Chondrocyte (in vitro differentiated cells): Measurements from ENCODE around the gene DDR2. TPM values are rescaled to one million over a fixed set of nuclear protein-coding genes. Genes with fewer than 3 reads are reported as not detected.
"Not testable (repeated sequence)": the region's sequence is repeated elsewhere in the genome, so short reads cannot be mapped to it uniquely, and the experiment has no call there.

Experiments
- DNase-seq: peaks from one replicate; pipeline ENCODE4 v3.0.0; 2021; ENCODE audit warnings: mixed read lengths, low spot score
- H3K27ac Mint-ChIP-seq: one replicate; pipeline ENCODE4 v1.8.0; 2021; ENCODE audit warnings: mild to moderate bottlenecking, moderate library complexity, mixed read lengths; ENCODE audit not compliant: unreplicated experiment
- H3K27me3 Mint-ChIP-seq: 2 replicates; pipeline ENCODE4 v1.8.0; 2021; ENCODE audit warnings: low read depth, mixed read lengths
- H3K36me3 Mint-ChIP-seq: 2 replicates; pipeline ENCODE4 v1.8.0; 2021; ENCODE audit warnings: low read depth, mixed read lengths
- H3K4me1 Mint-ChIP-seq: 2 replicates; pipeline ENCODE4 v1.8.0; 2021; ENCODE audit warnings: low read depth, mild to moderate bottlenecking, mixed read lengths
- H3K4me3 Mint-ChIP-seq: one replicate; pipeline ENCODE4 v1.8.0; 2021; ENCODE audit warnings: mild to moderate bottlenecking, moderate library complexity, mixed read lengths; ENCODE audit not compliant: unreplicated experiment
- H3K9me3 Mint-ChIP-seq: 2 replicates; pipeline ENCODE4 v1.8.0; 2021; ENCODE audit warnings: low read depth, mixed read lengths
- total RNA-seq: library from RNA; stranded (reverse); gene quantifications from 3 replicates; pipeline ENCODE4 v1.2.1, GENCODE V29; 2021
- TF ChIP-seq, protein P1 (sequence below): fragments of 200-600 bp; sonication (generic); IDR thresholded peaks from 2 replicates; pipeline ENCODE4 v1.5.0; 2021; ENCODE audit warnings: antibody characterized with exemption, mild to moderate bottlenecking, moderate library complexity

Gene DDR2
- total RNA-seq, 1 donor from 2014 or later = 182 TPM

DNA sequence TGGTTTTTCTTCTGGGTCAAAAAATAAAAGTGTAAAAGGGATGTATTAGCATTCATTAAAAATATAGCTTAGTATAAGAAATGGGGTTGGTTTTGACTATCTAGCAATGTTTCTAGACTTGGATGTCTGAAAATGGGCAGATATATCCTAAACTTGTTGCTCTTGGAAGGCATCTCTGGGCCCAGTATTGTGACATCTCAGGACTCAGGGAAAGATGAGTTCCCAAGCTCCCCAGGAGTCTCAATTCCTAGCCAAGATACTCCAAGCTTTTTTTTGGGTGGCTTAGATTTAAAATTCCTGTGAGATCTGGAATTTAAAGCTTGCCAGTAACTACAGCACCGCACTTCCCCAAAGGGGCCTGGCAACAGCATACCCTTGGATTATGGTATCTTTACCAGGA is 146.8 kb downstream of the DDR2 start:
- DNase-seq = no peak
- TF ChIP-seq, protein P1, sequence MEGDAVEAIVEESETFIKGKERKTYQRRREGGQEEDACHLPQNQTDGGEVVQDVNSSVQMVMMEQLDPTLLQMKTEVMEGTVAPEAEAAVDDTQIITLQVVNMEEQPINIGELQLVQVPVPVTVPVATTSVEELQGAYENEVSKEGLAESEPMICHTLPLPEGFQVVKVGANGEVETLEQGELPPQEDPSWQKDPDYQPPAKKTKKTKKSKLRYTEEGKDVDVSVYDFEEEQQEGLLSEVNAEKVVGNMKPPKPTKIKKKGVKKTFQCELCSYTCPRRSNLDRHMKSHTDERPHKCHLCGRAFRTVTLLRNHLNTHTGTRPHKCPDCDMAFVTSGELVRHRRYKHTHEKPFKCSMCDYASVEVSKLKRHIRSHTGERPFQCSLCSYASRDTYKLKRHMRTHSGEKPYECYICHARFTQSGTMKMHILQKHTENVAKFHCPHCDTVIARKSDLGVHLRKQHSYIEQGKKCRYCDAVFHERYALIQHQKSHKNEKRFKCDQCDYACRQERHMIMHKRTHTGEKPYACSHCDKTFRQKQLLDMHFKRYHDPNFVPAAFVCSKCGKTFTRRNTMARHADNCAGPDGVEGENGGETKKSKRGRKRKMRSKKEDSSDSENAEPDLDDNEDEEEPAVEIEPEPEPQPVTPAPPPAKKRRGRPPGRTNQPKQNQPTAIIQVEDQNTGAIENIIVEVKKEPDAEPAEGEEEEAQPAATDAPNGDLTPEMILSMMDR = no peak
- Mint-ChIP-seq H3K4me3 (no peak overlapping the region), H3K27ac (no peak overlapping the region), H3K27me3 (no peaks in the 10 kb centered on the region), H3K4me1 (no peaks in the 10 kb centered on the region), H3K9me3 (no peaks in the 10 kb centered on the region), H3K36me3 (peaks cover 53% of the 10 kb centered on the region)

- no peak overlapping the region for H3K27ac Mint-ChIP-seq
- no peak overlapping the region for H3K4me3 Mint-ChIP-seq
- H3K36me3 Mint-ChIP-seq = peaks cover 37% of the 10 kb centered on the region
- H3K27me3 Mint-ChIP-seq = no peaks in the 10 kb centered on the region
- no peaks in the 10 kb centered on the region for H3K4me1 Mint-ChIP-seq
- no peak for DNase-seq
- H3K9me3 Mint-ChIP-seq = no peaks in the 10 kb centered on the region
- TF ChIP-seq, protein P1 = no peak
Observed at GRCh38 chr1:162782671-162783070, 150.4 kb downstream of the DDR2 start.

- H3K36me3 Mint-ChIP-seq = peaks cover 28% of the 10 kb centered on the region
- not testable (repeated sequence) for H3K9me3 Mint-ChIP-seq, H3K4me3 Mint-ChIP-seq, H3K27ac Mint-ChIP-seq, H3K27me3 Mint-ChIP-seq, DNase-seq, H3K4me1 Mint-ChIP-seq
Observed at GRCh38 chr1:162784926-162785325, 152.7 kb downstream of the DDR2 start.

DNA sequence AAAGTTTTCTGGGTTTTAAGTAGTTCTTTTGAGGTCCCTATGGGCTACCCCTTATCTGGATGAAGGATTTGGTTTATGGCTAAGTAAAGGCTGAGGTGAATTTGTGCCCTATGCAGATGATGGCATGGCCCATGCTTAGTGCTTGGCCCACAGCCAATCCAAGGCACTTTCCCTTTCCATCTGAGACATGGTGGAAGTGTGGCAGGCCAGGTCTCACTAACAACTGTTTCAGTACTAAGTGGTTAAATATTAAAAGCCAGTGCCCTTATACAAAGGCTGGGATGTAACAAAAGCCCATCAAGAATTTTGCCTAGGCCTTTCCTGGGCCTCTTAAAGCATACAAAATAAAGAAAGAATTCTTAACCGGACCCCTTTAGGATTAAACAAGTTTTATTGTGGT is 156.5 kb downstream of the DDR2 start:
- DNase-seq, H3K4me1 Mint-ChIP-seq, H3K9me3 Mint-ChIP-seq, H3K36me3 Mint-ChIP-seq, H3K4me3 Mint-ChIP-seq, H3K27ac Mint-ChIP-seq, H3K27me3 Mint-ChIP-seq: not testable (repeated sequence)

GRCh38 chr1:162790303-162790984 is 158.2 kb downstream of the DDR2 start, which contains the start of gene HSD17B7:
Gene HSD17B7, plus strand, starts transcription at chr1:162790702. Its CDS starts 99 bp downstream, at chr1:162790801.
- not testable (repeated sequence) for H3K9me3 Mint-ChIP-seq, DNase-seq, H3K4me1 Mint-ChIP-seq, H3K36me3 Mint-ChIP-seq, H3K27me3 Mint-ChIP-seq
- TF ChIP-seq, protein P1 = peak; percentile 29
- H3K27ac Mint-ChIP-seq = peak within 1 kb of the TSS; percentile 92
- peak within 1 kb of the TSS; percentile 86 for H3K4me3 Mint-ChIP-seq

DNA sequence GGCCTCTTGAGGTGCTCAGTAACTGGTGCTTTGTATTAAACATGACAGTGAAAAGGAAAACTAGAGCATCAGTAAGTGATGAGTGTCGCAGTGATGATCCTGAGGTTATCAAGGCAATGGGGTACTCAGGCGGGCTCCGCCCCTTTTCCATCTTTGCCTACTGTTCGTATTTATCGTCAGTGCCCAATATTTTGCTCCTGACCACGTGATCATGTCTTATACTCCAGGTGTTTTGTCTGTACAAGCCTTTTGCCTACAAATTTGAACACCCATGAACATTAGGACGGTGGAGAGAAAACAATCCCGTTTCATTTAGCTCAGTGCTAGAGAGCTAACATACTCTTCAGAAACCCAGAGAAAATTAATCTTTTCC is 158.7 kb downstream of the DDR2 start:
- H3K4me1 Mint-ChIP-seq = not testable (repeated sequence)
- H3K27ac Mint-ChIP-seq = peak overlapping the region; percentile 92

GRCh38 chr1:162794284-162794683 is 162.0 kb downstream of the DDR2 start:
- H3K27ac Mint-ChIP-seq, H3K27me3 Mint-ChIP-seq, H3K4me3 Mint-ChIP-seq: not testable (repeated sequence)

More for the DNA sequence above, 158.7 kb downstream of the DDR2 start:
- H3K36me3 Mint-ChIP-seq, H3K27me3 Mint-ChIP-seq, H3K9me3 Mint-ChIP-seq, DNase-seq: not testable (repeated sequence)
- peak overlapping the region; percentile 86 for H3K4me3 Mint-ChIP-seq

DNA sequence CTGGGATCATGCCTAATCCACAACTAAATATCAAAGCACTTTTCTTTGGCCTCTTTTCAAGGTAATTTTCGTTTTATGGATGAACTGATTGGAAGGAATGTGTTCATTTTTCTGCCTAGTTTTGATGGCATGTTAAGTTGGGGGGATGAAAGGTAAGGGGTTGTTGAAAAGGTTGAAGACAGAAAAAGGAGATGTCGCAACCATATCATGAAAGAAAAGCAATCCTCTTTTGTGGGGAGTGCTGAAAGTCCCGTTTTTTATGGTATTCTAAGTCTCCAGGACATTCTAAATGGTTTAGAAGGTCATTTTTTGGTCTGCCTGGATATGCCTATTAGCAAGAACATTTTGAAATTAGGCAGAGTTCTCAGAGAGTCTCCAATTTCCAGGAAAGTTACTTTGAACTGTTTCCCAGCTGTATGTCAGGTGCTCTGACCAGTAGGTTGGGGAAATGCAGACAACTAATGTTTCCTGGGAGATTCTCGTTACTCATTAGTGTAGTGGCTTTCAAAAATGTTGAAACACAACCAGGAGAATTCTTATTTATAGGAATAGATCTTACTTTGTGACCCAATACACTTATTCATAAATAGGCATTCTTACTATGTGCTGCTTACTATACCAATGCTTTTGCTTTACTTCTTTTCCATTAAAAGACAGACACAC is 164.5 kb downstream of the DDR2 start:
- DNase-seq, H3K36me3 Mint-ChIP-seq, H3K27me3 Mint-ChIP-seq, H3K4me1 Mint-ChIP-seq, H3K4me3 Mint-ChIP-seq, H3K9me3 Mint-ChIP-seq, H3K27ac Mint-ChIP-seq: not testable (repeated sequence)

More at GRCh38 chr1:162794284-162794683, 162.0 kb downstream of the DDR2 start:
- not testable (repeated sequence) for H3K9me3 Mint-ChIP-seq, DNase-seq, H3K4me1 Mint-ChIP-seq, H3K36me3 Mint-ChIP-seq
